ENCODE results near the gene ELF5.

The ELF5 gene

DNA sequence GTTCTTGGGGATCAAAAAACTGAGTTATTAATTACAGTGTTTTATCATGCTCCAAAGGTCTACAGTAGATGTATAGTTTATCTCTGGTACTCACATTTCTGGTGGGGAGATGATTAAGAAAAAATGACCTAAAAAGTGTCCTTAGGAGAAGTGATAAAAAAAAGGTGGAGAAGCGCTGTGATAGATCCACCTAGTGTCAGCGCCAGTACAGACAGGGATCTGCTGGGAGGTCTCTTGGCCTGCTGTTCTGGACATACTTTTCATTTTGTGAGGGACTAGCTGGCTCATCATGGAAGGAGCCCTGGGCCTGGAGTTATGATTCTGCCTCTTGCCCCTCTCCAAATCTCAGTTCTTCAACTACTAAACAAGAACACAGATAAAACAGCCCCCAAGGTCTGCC is 2.9 kb downstream of the ELF5 start:
- H3K27me3 ChIP-seq (ENCODE audit: control insufficient read depth in 1 of 2, insufficient read depth in 1 of 2, low read length in 2 of 2), result peaks cover 0 to 6% of the 10 kb centered on the region in 2 experiments
- H3K18ac ChIP-seq (ENCODE audit: low read depth in 1 of 2, low read length in 2 of 2), result no peak overlapping the region
- no peak overlapping the region for H3K27ac ChIP-seq (ENCODE audit: low read length, poor library complexity, severe bottlenecking)
- WGBS, result 96% methylated on average over 2 of the region's 2 CpGs
- no peaks in the 10 kb centered on the region for H3K9me3 ChIP-seq (ENCODE audit: control insufficient read depth, low read length)
- peaks cover 2% of the 10 kb centered on the region for H3K4me1 ChIP-seq (ENCODE audit: control insufficient read depth, insufficient read depth, low read depth, low read length)
- H3K36me3 ChIP-seq (ENCODE audit: control insufficient read depth in 1 of 2, insufficient read depth in 2 of 2, low read depth in 1 of 2, low read length in 2 of 2), result no peaks in the 10 kb centered on the region
- H3K4ac ChIP-seq (ENCODE audit: low read depth in 1 of 2, low read length in 2 of 2), result no peak overlapping the region
- H3K79me1 ChIP-seq (replicated peaks; ENCODE audit: low read length, poor library complexity, severe bottlenecking), result no peaks in the 10 kb centered on the region
- no peak for DNase-seq
- no peak overlapping the region for H2AK5ac ChIP-seq (ENCODE audit: low read length, severe bottlenecking)
- no peak overlapping the region for H3K14ac ChIP-seq (ENCODE audit: low read length in 2 of 2)
- H2AFZ ChIP-seq (ENCODE audit: low read depth, low read length), result no peak overlapping the region
- H2BK15ac ChIP-seq (ENCODE audit: low read depth, poor library complexity, severe bottlenecking), result no peak overlapping the region
- H2BK12ac ChIP-seq (ENCODE audit: low read length in 2 of 2), result no peak overlapping the region
- H4K8ac ChIP-seq (ENCODE audit: low read length), result no peak overlapping the region
- H3K23ac ChIP-seq (ENCODE audit: low read length in 2 of 2), result no peak overlapping the region
- no peak overlapping the region for H2BK5ac ChIP-seq (ENCODE audit: low read depth, low read length, poor library complexity, severe bottlenecking)
- no peak overlapping the region for H3K4me2 ChIP-seq (ENCODE audit: low read length, poor library complexity, severe bottlenecking)
- H2BK120ac ChIP-seq (ENCODE audit: low read depth, low read length), result no peak overlapping the region
- no peak overlapping the region for H3K4me3 ChIP-seq (ENCODE audit: insufficient read depth in 1 of 2, low read depth in 1 of 2, low read length in 2 of 2)
- H3K9ac ChIP-seq (ENCODE audit: low read length), result no peak overlapping the region
- H4K91ac ChIP-seq (ENCODE audit: low read length), result no peak overlapping the region

DNA sequence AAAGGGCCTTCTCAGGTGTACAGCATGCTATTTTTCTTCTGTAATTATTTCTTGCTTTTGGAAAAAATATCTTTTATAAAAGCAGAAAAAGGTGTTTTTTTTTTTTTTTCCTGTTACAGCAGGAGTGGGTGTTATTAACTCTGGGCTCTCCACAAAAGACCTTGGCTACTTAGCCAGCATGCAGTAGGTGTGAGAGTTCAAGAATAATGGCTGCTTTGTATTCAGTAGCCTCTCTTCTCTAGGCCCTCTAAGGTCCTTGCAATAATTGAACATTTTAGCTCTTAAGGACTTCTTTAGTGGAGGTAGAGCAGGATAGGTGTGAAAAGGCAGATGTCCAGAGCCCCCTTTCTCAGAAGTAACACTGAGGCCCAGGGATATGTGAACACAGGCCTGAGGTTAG is 3.4 kb downstream of the ELF5 start:
- Histone ChIP-seq H2BK12ac (ENCODE audit: low read length in 2 of 2) (no peak overlapping the region), H3K23ac (ENCODE audit: low read length in 2 of 2) (no peak overlapping the region), H3K79me1 (replicated peaks; ENCODE audit: low read length, poor library complexity, severe bottlenecking) (no peaks in the 10 kb centered on the region), H3K9ac (ENCODE audit: low read length) (no peak overlapping the region), H4K91ac (ENCODE audit: low read length) (no peak overlapping the region), H3K27me3 (ENCODE audit: control insufficient read depth in 1 of 2, insufficient read depth in 1 of 2, low read length in 2 of 2) (peaks cover 0 to 6% of the 10 kb centered on the region in 2 experiments), H2BK5ac (ENCODE audit: low read depth, low read length, poor library complexity, severe bottlenecking) (no peak overlapping the region), H3K4me1 (ENCODE audit: control insufficient read depth, insufficient read depth, low read depth, low read length) (peaks cover 2% of the 10 kb centered on the region), H4K8ac (ENCODE audit: low read length) (no peak overlapping the region), H2BK15ac (ENCODE audit: low read depth, poor library complexity, severe bottlenecking) (no peak overlapping the region), H3K4me3 (ENCODE audit: insufficient read depth in 1 of 2, low read depth in 1 of 2, low read length in 2 of 2) (no peak overlapping the region), H2AFZ (ENCODE audit: low read depth, low read length) (no peak overlapping the region), H3K36me3 (ENCODE audit: control insufficient read depth in 1 of 2, insufficient read depth in 2 of 2, low read depth in 1 of 2, low read length in 2 of 2) (no peaks in the 10 kb centered on the region), H3K4ac (ENCODE audit: low read depth in 1 of 2, low read length in 2 of 2) (no peak overlapping the region), H2AK5ac (ENCODE audit: low read length, severe bottlenecking) (no peak overlapping the region), H3K9me3 (ENCODE audit: control insufficient read depth, low read length) (no peaks in the 10 kb centered on the region), H3K4me2 (ENCODE audit: low read length, poor library complexity, severe bottlenecking) (no peak overlapping the region), H3K27ac (ENCODE audit: low read length, poor library complexity, severe bottlenecking) (no peak overlapping the region), H3K14ac (ENCODE audit: low read length in 2 of 2) (no peak overlapping the region), H3K18ac (ENCODE audit: low read depth in 1 of 2, low read length in 2 of 2) (no peak overlapping the region), H2BK120ac (ENCODE audit: low read depth, low read length) (no peak overlapping the region)
- no peak for DNase-seq

GRCh38 chr11:34509336-34509876 is 4.2 kb downstream of the ELF5 start:
- Histone ChIP-seq H3K27me3 (ENCODE audit: control insufficient read depth in 1 of 2, insufficient read depth in 1 of 2, low read length in 2 of 2) (peaks cover 0 to 4% of the 10 kb centered on the region in 2 experiments), H2BK5ac (ENCODE audit: low read depth, low read length, poor library complexity, severe bottlenecking) (no peak overlapping the region), H3K4me3 (ENCODE audit: insufficient read depth in 1 of 2, low read depth in 1 of 2, low read length in 2 of 2) (no peak overlapping the region), H2BK12ac (ENCODE audit: low read length in 2 of 2) (no peak overlapping the region), H3K18ac (ENCODE audit: low read depth in 1 of 2, low read length in 2 of 2) (no peak overlapping the region), H3K4ac (ENCODE audit: low read depth in 1 of 2, low read length in 2 of 2) (no peak overlapping the region), H2BK120ac (ENCODE audit: low read depth, low read length) (no peak overlapping the region), H3K4me1 (ENCODE audit: control insufficient read depth, insufficient read depth, low read depth, low read length) (peaks cover 2% of the 10 kb centered on the region), H3K23ac (ENCODE audit: low read length in 2 of 2) (no peak overlapping the region), H2AK5ac (ENCODE audit: low read length, severe bottlenecking) (no peak overlapping the region), H4K91ac (ENCODE audit: low read length) (no peak overlapping the region), H3K14ac (ENCODE audit: low read length in 2 of 2) (no peak overlapping the region), H3K9ac (ENCODE audit: low read length) (no peak overlapping the region), H3K79me1 (replicated peaks; ENCODE audit: low read length, poor library complexity, severe bottlenecking) (no peaks in the 10 kb centered on the region), H3K4me2 (ENCODE audit: low read length, poor library complexity, severe bottlenecking) (no peak overlapping the region), H3K36me3 (ENCODE audit: control insufficient read depth in 1 of 2, insufficient read depth in 2 of 2, low read depth in 1 of 2, low read length in 2 of 2) (no peaks in the 10 kb centered on the region), H4K8ac (ENCODE audit: low read length) (no peak overlapping the region), H3K27ac (ENCODE audit: low read length, poor library complexity, severe bottlenecking) (no peak overlapping the region), H2BK15ac (ENCODE audit: low read depth, poor library complexity, severe bottlenecking) (no peak overlapping the region), H2AFZ (ENCODE audit: low read depth, low read length) (no peak overlapping the region), H3K9me3 (ENCODE audit: control insufficient read depth, low read length) (no peaks in the 10 kb centered on the region)
- 51% methylated on average over 3 of the region's 5 CpGs for WGBS
- no peak for DNase-seq

DNA sequence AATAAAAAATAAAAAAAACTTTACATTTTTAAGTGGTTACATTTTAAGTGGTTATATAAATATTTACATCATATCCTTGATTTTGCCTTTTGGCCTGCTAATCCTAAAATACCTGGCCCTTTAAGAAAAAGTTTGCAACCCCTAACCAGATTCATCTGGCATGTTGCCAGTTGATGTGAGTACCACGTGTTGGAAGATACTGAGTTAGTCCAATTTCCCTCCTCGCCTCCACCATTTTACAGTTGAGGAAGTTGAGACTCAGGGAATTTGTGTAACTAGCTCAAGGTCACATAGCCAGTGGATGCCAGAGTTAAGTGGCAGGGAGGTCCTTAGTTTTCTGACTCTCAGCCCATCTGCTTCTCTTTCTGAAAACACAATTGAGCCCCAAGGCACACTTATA is 5.1 kb downstream of the ELF5 start:
- no peaks in the 10 kb centered on the region for H3K9me3 ChIP-seq (ENCODE audit: control insufficient read depth, low read length)
- no peak overlapping the region for H3K9ac ChIP-seq (ENCODE audit: low read length)
- no peak overlapping the region for H3K4me3 ChIP-seq (ENCODE audit: insufficient read depth in 1 of 2, low read depth in 1 of 2, low read length in 2 of 2)
- no CpG with 5 or more reads among the region's 2 CpGs for WGBS
- H2AFZ ChIP-seq (ENCODE audit: low read depth, low read length), result no peak overlapping the region
- H4K8ac ChIP-seq (ENCODE audit: low read length), result no peak overlapping the region
- no peak overlapping the region for H2AK5ac ChIP-seq (ENCODE audit: low read length, severe bottlenecking)
- H3K23ac ChIP-seq (ENCODE audit: low read length in 2 of 2), result no peak overlapping the region
- H3K79me1 ChIP-seq (replicated peaks; ENCODE audit: low read length, poor library complexity, severe bottlenecking), result no peaks in the 10 kb centered on the region
- no peaks in the 10 kb centered on the region for H3K36me3 ChIP-seq (ENCODE audit: control insufficient read depth in 1 of 2, insufficient read depth in 2 of 2, low read depth in 1 of 2, low read length in 2 of 2)
- no peak overlapping the region for H2BK12ac ChIP-seq (ENCODE audit: low read length in 2 of 2)
- no peak for DNase-seq
- H3K4ac ChIP-seq (ENCODE audit: low read depth in 1 of 2, low read length in 2 of 2), result no peak overlapping the region
- H3K14ac ChIP-seq (ENCODE audit: low read length in 2 of 2), result no peak overlapping the region
- no peak overlapping the region for H2BK5ac ChIP-seq (ENCODE audit: low read depth, low read length, poor library complexity, severe bottlenecking)
- no peak overlapping the region for H3K18ac ChIP-seq (ENCODE audit: low read depth in 1 of 2, low read length in 2 of 2)
- H4K91ac ChIP-seq (ENCODE audit: low read length), result no peak overlapping the region
- no peak overlapping the region for H3K4me2 ChIP-seq (ENCODE audit: low read length, poor library complexity, severe bottlenecking)
- no peaks in the 10 kb centered on the region for H3K27me3 ChIP-seq (ENCODE audit: control insufficient read depth in 1 of 2, insufficient read depth in 1 of 2, low read length in 2 of 2)
- H2BK15ac ChIP-seq (ENCODE audit: low read depth, poor library complexity, severe bottlenecking), result no peak overlapping the region
- H3K4me1 ChIP-seq (ENCODE audit: control insufficient read depth, insufficient read depth, low read depth, low read length), result peaks cover 2% of the 10 kb centered on the region
- H3K27ac ChIP-seq (ENCODE audit: low read length, poor library complexity, severe bottlenecking), result no peak overlapping the region
- H2BK120ac ChIP-seq (ENCODE audit: low read depth, low read length), result no peak overlapping the region

Measured in mesenchymal stem cell (in vitro differentiated cells and primary cell).